ENCODE results near the gene PSENEN. TPM values are rescaled to one million over a fixed set of nuclear protein-coding genes. Genes with fewer than 3 reads are reported as not detected.
A peak's percentile ranks its signal among the peaks of the same experiment; 100 is the strongest.

Gene PSENEN
- total RNA-seq, 1 experiment from 2014 or later = 69.7 TPM

GRCh38 chr19:35727956-35728706 lies 17.3 kb upstream of the PSENEN start:
- no peak overlapping the region for H2AFZ ChIP-seq (ENCODE audit: low read length)
- H2BK120ac ChIP-seq (ENCODE audit: low read depth, low read length, poor library complexity, severe bottlenecking) = no peak overlapping the region
- no peak overlapping the region for H3K4me2 ChIP-seq (ENCODE audit: insufficient read depth, insufficient read length, low read length)
- Mint-ChIP-seq H3K9me3 (no peaks in the 10 kb centered on the region), H3K27me3 (ENCODE audit: low read depth) (no peaks in the 10 kb centered on the region; the same call in 1 of the 2 replicates), H3K4me3 (peak overlapping the region in 1 of 2 experiments; percentile 26; a peak in 2 of 5 replicates), H3K4me1 (no peaks in the 10 kb centered on the region), H3K27ac (no peak overlapping the region), H3K36me3 (ENCODE audit: insufficient read depth in 1 of 3, low read depth in 3 of 3) (peaks cover 60 to 85% (median 84%) of the 10 kb centered on the region in 3 experiments)
- H3K9me3 ChIP-seq (ENCODE audit: control insufficient read depth, low read depth, low read length) = no peaks in the 10 kb centered on the region
- no peaks in the 10 kb centered on the region for H3K79me2 ChIP-seq (ENCODE audit: insufficient read depth, low read length)
- no peak for DNase-seq
- no peak overlapping the region for H4K8ac ChIP-seq (replicated peaks; ENCODE audit: insufficient read length, low read depth, low read length)
- no peaks in the 10 kb centered on the region for H3K27me3 ChIP-seq (ENCODE audit: insufficient read depth, low read length)
- TF ChIP-seq, protein P1, sequence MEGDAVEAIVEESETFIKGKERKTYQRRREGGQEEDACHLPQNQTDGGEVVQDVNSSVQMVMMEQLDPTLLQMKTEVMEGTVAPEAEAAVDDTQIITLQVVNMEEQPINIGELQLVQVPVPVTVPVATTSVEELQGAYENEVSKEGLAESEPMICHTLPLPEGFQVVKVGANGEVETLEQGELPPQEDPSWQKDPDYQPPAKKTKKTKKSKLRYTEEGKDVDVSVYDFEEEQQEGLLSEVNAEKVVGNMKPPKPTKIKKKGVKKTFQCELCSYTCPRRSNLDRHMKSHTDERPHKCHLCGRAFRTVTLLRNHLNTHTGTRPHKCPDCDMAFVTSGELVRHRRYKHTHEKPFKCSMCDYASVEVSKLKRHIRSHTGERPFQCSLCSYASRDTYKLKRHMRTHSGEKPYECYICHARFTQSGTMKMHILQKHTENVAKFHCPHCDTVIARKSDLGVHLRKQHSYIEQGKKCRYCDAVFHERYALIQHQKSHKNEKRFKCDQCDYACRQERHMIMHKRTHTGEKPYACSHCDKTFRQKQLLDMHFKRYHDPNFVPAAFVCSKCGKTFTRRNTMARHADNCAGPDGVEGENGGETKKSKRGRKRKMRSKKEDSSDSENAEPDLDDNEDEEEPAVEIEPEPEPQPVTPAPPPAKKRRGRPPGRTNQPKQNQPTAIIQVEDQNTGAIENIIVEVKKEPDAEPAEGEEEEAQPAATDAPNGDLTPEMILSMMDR (conservative IDR thresholded peaks at IDR 0.05) = no peak
- no peak overlapping the region for H2BK5ac ChIP-seq (ENCODE audit: insufficient read length, low read length)
- no peaks in the 10 kb centered on the region for H3K79me1 ChIP-seq (ENCODE audit: insufficient read depth, low read depth, low read length, poor library complexity, severe bottlenecking)
- no peak overlapping the region for H3K23ac ChIP-seq (ENCODE audit: insufficient read length, low read depth, low read length)
- H4K20me1 ChIP-seq (ENCODE audit: control insufficient read depth, insufficient read depth, insufficient read length) = no peaks in the 10 kb centered on the region
- no peak overlapping the region for H2AK5ac ChIP-seq (ENCODE audit: insufficient read length, low read length)
- H3K27ac ChIP-seq (ENCODE audit: insufficient read length, low read depth, low read length) = no peak overlapping the region
- no CpG with 5 or more reads among the region's 19 CpGs for WGBS (ENCODE audit: extremely low coverage, insufficient read length, low lambda C conversion rate)
- H3K14ac ChIP-seq (ENCODE audit: insufficient read depth, low read length) = no peak overlapping the region
- H3K56ac ChIP-seq (ENCODE audit: insufficient read length, low read depth, low read length) = no peak overlapping the region
- no peak overlapping the region for H4K91ac ChIP-seq (ENCODE audit: insufficient read length, low read depth, low read length)
- H2BK15ac ChIP-seq (ENCODE audit: low read depth, low read length) = no peak overlapping the region
- no peak overlapping the region for H3T11ph ChIP-seq (ENCODE audit: low read length)
- H4K5ac ChIP-seq (ENCODE audit: insufficient read length, low read depth, low read length) = no peak overlapping the region
- H3K23me2 ChIP-seq (ENCODE audit: insufficient read length, low read depth, low read length, poor library complexity, severe bottlenecking) = no peaks in the 10 kb centered on the region
- no peak overlapping the region for H3K9ac ChIP-seq (ENCODE audit: extremely low read depth, insufficient read length, low read length)
- H2BK20ac ChIP-seq (ENCODE audit: low read depth, low read length, poor library complexity, severe bottlenecking) = no peak overlapping the region
- H3K4ac ChIP-seq (ENCODE audit: low read depth, low read length) = no peak overlapping the region
- H2BK12ac ChIP-seq (ENCODE audit: insufficient read length, low read depth, low read length) = no peak overlapping the region
- no peaks in the 10 kb centered on the region for H3K4me1 ChIP-seq (ENCODE audit: insufficient read depth, low read length)
- H3K18ac ChIP-seq (ENCODE audit: insufficient read length, low read depth, low read length) = no peak overlapping the region
